ENCODE results near the gene PRKG1. TPM values are rescaled to one million over a fixed set of nuclear protein-coding genes. Genes with fewer than 3 reads are reported as not detected.

Gene PRKG1
- total and polyA plus RNA-seq, 2 donors (not counting 1 experiment from before 2014, with no cell fraction given) = 45.8 to 71.8 TPM

DNA sequence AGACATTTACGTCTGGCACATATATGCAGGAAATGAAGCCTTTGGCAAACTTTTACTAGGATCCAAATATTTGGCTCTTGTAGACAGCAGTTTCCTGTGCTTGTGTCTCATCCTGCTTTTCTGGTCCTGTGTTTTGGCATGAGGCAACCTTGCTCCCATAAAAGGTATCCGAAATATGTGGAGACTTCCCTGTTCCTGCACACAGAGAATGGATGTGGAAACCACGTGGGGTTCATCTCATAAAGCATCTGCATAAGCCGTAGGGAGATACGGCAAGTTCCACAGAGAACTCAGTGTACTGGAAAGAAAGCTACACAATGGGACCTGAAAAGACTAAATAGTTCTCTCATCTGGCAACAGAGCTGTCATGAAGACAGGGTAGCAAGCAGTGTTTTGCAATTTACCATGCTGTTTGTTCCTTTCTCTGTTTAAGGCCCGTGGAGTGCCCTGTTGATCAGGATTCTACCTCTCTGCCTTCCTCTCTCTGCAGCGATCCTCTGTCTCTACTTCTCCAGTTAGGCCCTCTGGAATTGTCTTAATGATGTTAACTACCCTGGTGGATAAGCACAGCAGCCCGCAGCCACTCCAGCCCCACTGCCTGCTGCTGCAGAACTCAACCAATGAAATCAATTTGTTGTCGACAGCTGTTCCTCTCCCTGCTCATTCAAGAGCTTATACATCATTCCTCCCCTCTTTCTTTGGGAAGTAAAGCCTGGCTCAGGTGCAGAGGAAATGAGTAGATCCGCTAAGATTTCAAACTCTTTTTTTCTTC is 331.5 kb downstream of the PRKG1 start:
- H4K20me1 ChIP-seq (ENCODE audit: control insufficient read depth, extremely low read depth, insufficient read depth, low read length) = no peaks in the 10 kb centered on the region
- H3K9ac ChIP-seq (ENCODE audit: insufficient read depth, low read length) = no peak overlapping the region
- no peaks in the 10 kb centered on the region for H3K27me3 ChIP-seq (ENCODE audit: control insufficient read depth, insufficient read depth, low read length)
- no peak overlapping the region for H2AFZ ChIP-seq (ENCODE audit: low read length)
- no peak overlapping the region for H3K4me3 ChIP-seq (replicated peaks in 1 of 4; ENCODE audit: control extremely low read depth in 1 of 4, insufficient read depth in 1 of 4, low read depth in 3 of 4, low read length in 4 of 4)
- no peaks in the 10 kb centered on the region for H3K79me2 ChIP-seq (ENCODE audit: control insufficient read depth, insufficient read depth, low read length)
- no peak for TF ChIP-seq EZH2 (IDR thresholded peaks at IDR 0.05; ENCODE audit: low read length, missing control alignments)
- TF ChIP-seq, protein P1, sequence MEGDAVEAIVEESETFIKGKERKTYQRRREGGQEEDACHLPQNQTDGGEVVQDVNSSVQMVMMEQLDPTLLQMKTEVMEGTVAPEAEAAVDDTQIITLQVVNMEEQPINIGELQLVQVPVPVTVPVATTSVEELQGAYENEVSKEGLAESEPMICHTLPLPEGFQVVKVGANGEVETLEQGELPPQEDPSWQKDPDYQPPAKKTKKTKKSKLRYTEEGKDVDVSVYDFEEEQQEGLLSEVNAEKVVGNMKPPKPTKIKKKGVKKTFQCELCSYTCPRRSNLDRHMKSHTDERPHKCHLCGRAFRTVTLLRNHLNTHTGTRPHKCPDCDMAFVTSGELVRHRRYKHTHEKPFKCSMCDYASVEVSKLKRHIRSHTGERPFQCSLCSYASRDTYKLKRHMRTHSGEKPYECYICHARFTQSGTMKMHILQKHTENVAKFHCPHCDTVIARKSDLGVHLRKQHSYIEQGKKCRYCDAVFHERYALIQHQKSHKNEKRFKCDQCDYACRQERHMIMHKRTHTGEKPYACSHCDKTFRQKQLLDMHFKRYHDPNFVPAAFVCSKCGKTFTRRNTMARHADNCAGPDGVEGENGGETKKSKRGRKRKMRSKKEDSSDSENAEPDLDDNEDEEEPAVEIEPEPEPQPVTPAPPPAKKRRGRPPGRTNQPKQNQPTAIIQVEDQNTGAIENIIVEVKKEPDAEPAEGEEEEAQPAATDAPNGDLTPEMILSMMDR (conservative IDR thresholded peaks at IDR 0.05 in 1 of 2, IDR thresholded peaks at IDR 0.05 in 1 of 2; ENCODE audit: low read depth in 1 of 2, low read length in 2 of 2) = no peak
- H3K36me3 ChIP-seq (ENCODE audit: control insufficient read depth, insufficient read depth, low read length) = no peaks in the 10 kb centered on the region
- H3K9me3 ChIP-seq (ENCODE audit: control insufficient read depth, insufficient read depth, low read depth, low read length) = no peaks in the 10 kb centered on the region
- H3K4me1 ChIP-seq (ENCODE audit: control insufficient read depth, extremely low read depth, insufficient read depth, low read length) = no peaks in the 10 kb centered on the region
- H3K4me2 ChIP-seq (ENCODE audit: extremely low read depth, insufficient read depth, low read length) = no peak overlapping the region
- no peak overlapping the region for H3K27ac ChIP-seq (ENCODE audit: insufficient read depth, low read length)
- DNase-seq (ENCODE audit: low read depth in 2 of 2) = peak in 1 of 2 donors; percentile 65

DNA sequence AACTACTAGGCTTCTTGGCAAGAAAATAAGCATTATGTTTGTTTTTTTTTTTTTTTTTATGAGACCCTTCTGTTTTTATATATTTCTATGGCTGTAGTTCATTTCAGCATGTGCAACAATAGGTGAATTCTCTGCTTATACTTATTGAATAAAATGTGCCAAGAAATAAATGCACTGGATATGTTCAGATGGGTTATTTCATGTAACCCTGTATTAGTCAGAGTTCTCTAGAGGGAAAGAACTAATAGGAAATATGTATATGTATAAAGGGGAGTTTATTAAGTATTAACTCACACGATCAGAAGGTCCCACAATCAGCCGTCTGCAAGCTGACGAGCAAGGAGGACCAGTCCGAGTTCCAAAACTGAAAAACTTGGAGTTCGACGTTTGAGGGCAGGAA is 332.3 kb downstream of the PRKG1 start:
- Histone ChIP-seq H3K27me3 (ENCODE audit: control insufficient read depth, insufficient read depth, low read length) (no peaks in the 10 kb centered on the region), H3K4me1 (ENCODE audit: control insufficient read depth, extremely low read depth, insufficient read depth, low read length) (no peaks in the 10 kb centered on the region), H3K9me3 (ENCODE audit: control insufficient read depth, insufficient read depth, low read depth, low read length) (no peaks in the 10 kb centered on the region), H4K20me1 (ENCODE audit: control insufficient read depth, extremely low read depth, insufficient read depth, low read length) (no peaks in the 10 kb centered on the region), H2AFZ (ENCODE audit: low read length) (no peak overlapping the region), H3K36me3 (ENCODE audit: control insufficient read depth, insufficient read depth, low read length) (no peaks in the 10 kb centered on the region), H3K27ac (ENCODE audit: insufficient read depth, low read length) (no peak overlapping the region), H3K9ac (ENCODE audit: insufficient read depth, low read length) (no peak overlapping the region), H3K4me3 (replicated peaks in 1 of 4; ENCODE audit: control extremely low read depth in 1 of 4, insufficient read depth in 1 of 4, low read depth in 3 of 4, low read length in 4 of 4) (no peak overlapping the region), H3K79me2 (ENCODE audit: control insufficient read depth, insufficient read depth, low read length) (no peaks in the 10 kb centered on the region), H3K4me2 (ENCODE audit: extremely low read depth, insufficient read depth, low read length) (no peak overlapping the region)
- TF ChIP-seq, protein P1 (conservative IDR thresholded peaks at IDR 0.05 in 1 of 2, IDR thresholded peaks at IDR 0.05 in 1 of 2; ENCODE audit: low read depth in 1 of 2, low read length in 2 of 2) = no peak
- TF ChIP-seq EZH2 (IDR thresholded peaks at IDR 0.05; ENCODE audit: low read length, missing control alignments) = no peak
- no peak for DNase-seq (ENCODE audit: low read depth in 2 of 2)

DNA sequence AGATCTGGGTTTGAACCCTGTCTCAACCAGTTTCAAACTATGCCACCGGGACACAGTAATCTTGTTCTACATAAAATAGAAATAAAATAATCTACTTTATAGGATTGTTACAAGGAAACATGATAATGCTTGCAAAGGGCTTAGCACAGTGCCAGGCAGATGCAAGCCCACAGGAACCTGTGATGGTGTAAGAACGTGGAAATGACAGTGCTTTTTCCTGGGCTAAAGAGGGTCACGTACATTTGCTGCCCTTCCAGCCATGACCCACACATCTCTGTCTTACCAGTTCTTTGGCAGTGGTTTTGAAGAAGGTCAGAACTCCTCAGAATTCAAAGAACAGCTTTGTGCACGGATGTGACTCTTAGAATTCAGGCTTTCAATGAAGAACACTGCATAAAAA is 342.2 kb downstream of the PRKG1 start:
- H3K27me3 ChIP-seq (ENCODE audit: control insufficient read depth, insufficient read depth, low read length) = no peaks in the 10 kb centered on the region

More for the DNA sequence above, 342.2 kb downstream of the PRKG1 start:
- H3K4me2 ChIP-seq (ENCODE audit: extremely low read depth, insufficient read depth, low read length) = no peak overlapping the region
- no peak overlapping the region for H3K9ac ChIP-seq (ENCODE audit: insufficient read depth, low read length)
- no peak overlapping the region for H3K27ac ChIP-seq (ENCODE audit: insufficient read depth, low read length)
- DNase-seq (ENCODE audit: low read depth in 2 of 2) = no peak
- H3K36me3 ChIP-seq (ENCODE audit: control insufficient read depth, insufficient read depth, low read length) = no peaks in the 10 kb centered on the region
- H3K79me2 ChIP-seq (ENCODE audit: control insufficient read depth, insufficient read depth, low read length) = no peaks in the 10 kb centered on the region
- H3K9me3 ChIP-seq (ENCODE audit: control insufficient read depth, insufficient read depth, low read depth, low read length) = no peaks in the 10 kb centered on the region
- TF ChIP-seq, protein P1 (conservative IDR thresholded peaks at IDR 0.05 in 1 of 2, IDR thresholded peaks at IDR 0.05 in 1 of 2; ENCODE audit: low read depth in 1 of 2, low read length in 2 of 2) = no peak
- no peak for TF ChIP-seq EZH2 (IDR thresholded peaks at IDR 0.05; ENCODE audit: low read length, missing control alignments)
- H3K4me1 ChIP-seq (ENCODE audit: control insufficient read depth, extremely low read depth, insufficient read depth, low read length) = no peaks in the 10 kb centered on the region
- no peak overlapping the region for H3K4me3 ChIP-seq (replicated peaks in 1 of 4; ENCODE audit: control extremely low read depth in 1 of 4, insufficient read depth in 1 of 4, low read depth in 3 of 4, low read length in 4 of 4)
- no peaks in the 10 kb centered on the region for H4K20me1 ChIP-seq (ENCODE audit: control insufficient read depth, extremely low read depth, insufficient read depth, low read length)
- no peak overlapping the region for H2AFZ ChIP-seq (ENCODE audit: low read length)
